GM19395 (cell line): Measurements from ENCODE around the gene ZBTB46.
"Not testable (repeated sequence)": the region's sequence is repeated elsewhere in the genome, so short reads cannot be mapped to it uniquely, and the experiment has no call there.

Experiments used
- ATAC-seq: cut with Tn5 transposase; IDR thresholded peaks from one replicate; pipeline ENCODE4 v1.9.1; 2021; ENCODE audit warnings: mild to moderate bottlenecking, moderate library complexity; ENCODE audit not compliant: unreplicated experiment

Gene ZBTB46

DNA sequence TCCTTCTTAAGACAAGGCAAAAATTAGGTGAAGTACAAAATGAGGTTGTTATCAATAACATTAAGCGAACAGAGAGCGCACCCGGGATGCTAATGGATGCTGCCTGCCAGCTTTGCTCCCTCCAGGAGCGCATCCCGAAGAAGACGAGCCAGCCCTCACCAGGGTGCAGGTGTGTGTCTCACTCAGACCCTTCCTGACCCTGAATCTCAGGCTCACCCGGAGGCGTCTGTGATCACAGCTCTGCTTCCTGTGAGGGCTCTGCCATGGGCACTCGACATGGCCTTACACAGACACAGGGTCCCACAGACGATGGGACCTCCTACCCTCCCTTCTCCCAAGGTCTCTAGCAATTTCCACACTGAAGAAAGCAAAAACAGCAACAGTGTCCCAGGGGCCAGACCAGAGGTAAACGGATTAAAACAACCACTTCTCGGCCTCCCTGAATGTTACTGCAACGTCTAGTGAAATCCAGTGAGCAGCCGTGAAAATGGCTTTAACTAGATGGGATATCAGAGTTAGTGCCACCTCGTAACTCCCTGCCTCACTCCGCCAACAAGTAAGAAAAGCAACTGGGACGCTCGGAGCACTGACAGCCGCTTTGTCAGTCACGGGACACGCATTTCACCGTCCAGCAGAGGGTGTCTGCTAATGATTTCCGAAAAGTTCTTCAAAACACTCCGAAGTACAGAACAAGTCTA is 11.7 kb downstream of the ZBTB46 start:
- no peak for ATAC-seq

DNA sequence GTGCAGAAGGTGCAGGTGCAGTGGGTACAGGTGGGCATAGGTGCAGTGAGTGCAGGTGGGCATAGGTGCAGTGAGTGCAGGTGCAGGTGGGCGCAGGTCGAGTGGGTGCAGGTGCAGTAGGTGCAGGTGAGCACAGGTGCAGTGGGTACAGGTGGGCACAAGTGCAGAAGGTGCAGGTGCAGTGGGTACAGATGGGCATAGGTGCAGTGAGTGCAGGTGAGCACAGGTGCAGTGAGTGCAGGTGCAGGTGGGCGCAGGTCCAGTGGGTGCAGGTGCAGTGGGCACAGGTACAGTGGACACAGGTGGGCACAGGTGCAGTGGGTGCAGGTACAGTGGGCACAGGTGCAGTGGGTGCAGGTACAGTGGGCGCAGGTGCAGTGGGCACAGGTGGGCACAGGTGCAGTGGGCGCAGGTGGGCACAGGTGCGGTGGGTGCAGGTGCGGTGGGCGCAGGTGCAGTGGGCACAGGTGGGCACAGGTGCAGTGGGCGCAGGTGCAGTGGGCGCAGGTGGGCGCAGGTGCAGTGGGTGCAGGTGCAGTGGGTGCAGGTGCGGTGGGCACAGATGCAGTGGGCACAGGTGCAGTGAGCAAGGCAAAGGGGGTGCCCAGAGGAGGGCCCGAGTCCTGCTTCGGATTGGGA is 15.3 kb downstream of the ZBTB46 start:
- no peak for ATAC-seq

DNA sequence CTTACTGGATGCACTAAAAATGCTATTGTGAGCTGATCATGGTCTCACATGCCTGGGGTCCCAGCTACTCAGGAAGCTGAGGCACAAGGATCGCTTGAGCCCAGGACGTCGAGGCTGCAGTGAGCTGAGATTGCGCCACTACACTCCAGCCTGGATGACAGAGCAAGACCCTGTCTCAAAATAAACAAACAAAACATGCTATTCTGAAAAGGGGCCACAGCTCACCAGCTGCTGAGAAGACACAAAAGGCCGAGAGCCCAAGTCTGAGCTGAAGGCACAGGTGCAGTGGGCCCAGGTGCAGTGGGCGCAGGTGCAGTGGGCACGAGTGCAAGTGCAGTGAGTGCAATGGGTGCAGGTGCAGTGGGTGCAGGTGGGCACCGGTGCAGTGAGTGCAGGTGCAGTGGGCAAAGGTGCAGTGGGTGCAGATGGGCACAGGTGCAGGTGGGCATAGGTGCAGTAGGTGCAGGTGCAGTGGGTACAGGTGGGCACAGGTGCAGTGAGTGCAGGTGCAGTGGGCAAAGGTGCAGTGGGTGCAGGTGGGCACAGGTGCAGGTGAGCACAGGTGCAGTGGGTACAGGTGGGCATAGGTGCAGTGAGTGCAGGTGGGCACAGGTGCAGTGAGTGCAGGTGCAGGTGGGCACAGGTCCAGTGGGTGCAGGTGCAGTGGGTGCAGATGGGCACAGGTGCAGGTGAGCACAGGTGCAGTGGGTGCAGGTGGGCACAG is 16.0 kb downstream of the ZBTB46 start:
- ATAC-seq = no peak

DNA sequence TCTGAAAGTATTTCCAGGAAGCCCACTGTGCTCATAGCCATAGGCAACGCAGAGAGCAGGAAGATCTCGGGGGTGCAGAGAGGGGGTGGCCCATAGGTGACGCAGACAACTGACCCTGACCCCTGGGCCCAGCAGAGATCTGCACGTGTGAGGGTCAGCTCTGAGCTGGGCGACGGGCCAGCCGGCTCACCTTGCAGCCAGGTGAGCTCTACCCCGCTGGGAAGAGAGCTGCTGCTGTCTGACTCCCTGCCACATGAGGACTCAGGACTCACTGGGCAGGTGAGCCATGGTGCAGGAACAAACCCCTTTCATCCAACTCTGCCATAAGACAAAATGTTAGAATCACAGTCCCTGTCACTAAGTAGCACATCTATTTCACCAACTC is 19.6 kb downstream of the ZBTB46 start:
- no peak for ATAC-seq

DNA sequence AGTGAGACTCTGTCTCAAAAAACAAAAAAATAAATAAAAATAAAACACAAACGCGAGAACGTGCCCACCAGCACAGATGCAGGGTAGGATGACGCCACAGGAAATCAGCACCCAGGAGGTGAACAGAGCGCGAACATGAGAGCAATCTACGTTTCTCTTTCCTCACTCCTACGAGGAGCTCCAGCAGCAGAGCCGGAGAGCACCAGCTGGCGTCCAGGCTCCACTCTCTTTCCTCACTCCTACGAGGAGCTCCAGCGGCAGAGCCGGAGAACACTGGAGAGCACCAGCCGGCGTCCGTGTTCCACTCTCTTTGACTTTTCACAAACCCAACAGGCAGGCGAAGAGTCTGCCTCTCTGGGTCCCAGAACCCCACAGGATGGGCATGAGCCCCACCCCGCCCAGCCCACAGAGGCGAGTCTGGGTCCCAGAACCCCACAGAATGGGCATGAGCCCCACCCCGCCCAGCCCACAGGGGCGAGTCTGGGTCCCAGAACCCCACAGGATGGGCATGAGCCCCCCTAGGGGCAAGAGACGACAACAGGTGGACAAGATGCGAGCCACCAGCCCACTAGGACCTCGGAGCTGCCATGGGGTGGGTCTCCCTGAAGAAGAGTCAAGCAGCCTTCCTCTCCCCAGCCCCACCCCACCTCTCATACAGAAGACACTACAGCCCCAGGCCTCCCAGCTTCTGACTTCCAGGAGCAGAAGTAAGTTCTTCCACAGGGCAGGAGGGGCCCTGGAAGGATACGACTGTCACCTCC is 20.2 kb downstream of the ZBTB46 start:
- ATAC-seq = no peak

DNA sequence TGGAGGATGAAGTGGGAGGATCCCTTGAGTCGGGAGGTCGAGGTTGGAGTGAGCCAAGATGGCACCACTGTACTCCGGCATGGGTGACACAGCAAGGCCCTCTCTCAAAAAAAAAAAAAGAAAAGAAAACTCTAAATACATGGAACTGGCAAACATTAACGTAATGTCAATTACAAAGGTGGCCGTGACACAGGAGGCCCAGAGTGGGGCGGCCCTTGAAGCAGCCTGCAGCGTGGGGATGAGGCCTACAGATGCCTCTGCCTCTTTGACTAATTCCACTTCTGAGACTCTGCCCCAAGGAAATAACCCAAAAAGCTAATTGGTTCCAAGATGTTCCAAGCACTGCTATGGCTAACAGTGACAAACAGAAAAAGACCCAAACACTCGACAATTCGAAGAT is 21.2 kb downstream of the ZBTB46 start:
- no peak for ATAC-seq

DNA sequence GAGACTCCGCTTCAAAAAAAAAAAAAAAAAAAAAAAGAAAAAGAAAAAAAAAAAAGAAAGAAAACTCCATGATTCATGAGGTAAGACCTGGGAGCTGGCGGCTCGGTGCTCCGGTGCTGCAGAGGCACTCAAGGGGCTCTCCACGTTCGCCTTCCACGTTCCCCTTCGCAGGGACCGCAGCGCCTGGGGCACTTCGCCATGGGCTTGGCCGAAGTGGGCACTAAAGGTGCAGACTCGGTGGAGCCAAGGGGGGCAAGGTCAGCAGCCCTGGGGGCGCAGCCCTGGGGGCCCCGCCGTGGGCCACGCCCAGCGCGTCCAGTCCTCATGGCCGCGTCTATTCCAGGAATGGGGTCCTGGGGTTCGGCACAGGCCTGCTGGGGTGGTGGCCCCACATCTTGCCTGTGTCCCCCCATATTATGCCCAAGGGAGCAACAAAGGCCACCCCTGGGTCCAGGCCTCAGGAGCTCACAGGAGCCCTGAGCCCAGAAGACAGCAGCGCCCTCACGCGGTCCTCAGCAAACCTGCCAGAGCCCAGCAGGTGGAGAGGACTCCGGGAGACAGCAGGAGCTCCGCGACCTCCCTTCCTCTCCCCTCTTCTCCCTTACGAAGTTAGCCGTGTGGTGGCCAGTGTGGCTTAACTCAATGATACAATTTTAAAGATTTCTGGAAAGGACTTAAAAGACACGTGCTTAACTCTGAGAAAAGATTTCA is 21.9 kb downstream of the ZBTB46 start:
- no peak for ATAC-seq

DNA sequence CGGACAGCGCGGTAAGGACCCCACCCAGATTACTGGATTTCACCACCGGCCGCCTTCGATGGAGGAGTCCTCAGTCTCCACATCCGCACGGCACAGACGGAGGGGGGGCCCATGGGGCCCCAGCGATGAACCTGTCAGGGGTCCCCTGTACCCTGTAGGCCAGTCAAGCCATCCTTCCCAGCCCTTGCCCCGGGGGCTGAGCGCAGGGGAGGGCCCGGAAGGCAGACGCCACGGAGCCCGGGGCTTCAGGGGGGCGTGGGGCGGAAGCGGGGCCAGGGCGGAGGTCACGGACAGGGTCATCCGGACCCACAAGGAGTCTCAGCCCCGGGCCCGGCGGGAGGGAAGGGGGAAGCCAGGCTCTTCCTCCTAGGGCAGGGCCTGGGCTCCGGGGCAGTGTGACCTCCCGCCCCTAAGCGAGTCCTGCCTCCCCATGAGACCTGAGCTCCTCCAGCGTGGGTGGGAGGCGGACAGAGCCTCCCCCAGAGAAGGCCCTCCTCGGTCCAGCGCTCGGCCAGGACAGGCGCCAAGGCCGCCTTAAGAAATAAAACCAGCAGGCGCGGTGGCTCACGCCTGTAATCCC is 22.8 kb downstream of the ZBTB46 start:
- ATAC-seq = no peak

DNA sequence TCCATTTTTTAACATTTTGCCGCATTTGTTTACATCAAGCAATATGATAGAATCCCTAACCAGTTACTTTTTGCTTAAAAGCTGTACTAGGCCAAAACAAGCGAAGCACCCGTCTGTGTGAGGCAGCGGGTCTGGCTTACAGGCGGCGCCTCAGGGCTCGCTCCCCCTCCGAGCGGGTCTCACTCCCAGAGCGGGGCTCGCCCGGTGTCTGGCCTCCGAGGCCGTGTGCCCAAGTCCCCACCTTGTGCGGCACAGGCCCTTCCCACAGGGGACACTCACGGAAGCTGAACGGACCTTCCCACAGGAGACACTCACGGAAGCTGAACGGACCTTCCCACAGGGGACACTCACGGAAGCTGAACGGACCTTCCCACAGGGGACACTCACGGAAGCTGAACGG is 23.4 kb downstream of the ZBTB46 start:
- no peak for ATAC-seq

DNA sequence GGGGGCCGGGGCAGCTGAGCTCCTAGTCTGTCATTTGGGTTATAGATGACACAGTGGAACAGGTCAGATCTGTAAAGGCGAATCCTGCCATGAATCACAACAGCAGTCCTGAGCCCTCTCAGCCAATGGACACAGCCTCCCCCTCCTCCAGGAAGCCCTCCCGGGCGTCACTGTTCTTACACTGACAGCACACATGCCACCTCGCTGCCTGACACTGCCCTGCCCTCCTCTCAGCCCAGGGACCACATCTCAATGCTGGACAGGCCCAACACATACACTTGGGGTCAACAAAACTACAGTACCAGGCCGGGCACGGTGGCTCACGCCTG is 26.8 kb downstream of the ZBTB46 start:
- no peak for ATAC-seq

DNA sequence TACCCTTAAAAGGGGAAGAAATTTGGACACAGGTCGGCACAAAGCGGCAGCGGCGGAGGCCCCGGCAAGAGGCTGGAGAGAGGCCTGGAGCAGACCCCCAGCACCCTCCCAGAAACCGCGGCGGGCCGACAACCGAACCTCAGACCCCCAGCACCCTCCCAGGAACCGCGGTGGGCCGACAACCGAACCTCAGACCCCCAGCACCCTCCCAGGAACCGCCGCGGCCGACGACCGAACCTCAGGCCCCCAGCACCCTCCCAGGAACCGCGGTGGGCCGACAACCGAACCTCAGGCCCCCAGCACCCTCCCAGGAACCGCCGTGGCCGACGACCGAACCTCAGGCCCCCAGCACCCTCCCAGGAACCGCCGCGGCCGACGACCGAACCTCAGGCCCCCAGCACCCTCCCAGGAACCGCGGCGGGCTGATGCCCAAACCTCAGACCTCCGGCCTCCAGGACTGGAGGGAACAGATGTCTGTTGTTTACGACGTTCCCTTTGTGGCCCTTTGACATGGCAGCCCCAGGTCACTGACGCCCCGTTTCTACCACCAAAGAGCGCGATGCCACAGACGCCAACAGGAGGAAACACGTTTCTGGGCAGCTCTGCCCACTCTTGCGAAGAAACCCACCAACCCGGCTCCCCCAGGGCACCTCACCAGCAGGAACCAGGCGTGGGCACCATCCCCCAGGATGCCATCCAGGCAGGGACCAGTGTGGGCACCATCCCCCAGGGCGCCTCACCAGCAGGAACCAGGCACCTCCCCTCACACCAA is 28.4 kb downstream of the ZBTB46 start:
- no peak for ATAC-seq

DNA sequence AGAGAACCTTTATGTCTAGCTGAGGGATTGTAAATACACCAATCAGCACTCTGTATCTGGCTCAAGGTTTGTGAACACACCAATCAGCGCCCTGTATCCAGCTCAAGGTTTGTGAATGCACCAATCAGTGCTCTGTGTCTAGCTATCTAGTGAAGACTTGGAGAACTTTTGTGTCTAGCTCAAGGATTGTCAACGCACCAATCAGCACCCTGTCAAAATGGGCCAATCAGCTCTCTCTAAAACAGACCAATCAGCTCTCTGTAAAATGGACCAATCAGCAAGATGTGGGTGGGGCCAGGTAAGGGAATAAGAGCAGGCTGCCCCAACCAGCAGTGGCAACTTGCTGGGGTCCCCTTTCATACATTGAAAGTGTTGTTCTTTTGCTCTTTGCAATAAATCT is 29.9 kb downstream of the ZBTB46 start:
- ATAC-seq = not testable (repeated sequence)

DNA sequence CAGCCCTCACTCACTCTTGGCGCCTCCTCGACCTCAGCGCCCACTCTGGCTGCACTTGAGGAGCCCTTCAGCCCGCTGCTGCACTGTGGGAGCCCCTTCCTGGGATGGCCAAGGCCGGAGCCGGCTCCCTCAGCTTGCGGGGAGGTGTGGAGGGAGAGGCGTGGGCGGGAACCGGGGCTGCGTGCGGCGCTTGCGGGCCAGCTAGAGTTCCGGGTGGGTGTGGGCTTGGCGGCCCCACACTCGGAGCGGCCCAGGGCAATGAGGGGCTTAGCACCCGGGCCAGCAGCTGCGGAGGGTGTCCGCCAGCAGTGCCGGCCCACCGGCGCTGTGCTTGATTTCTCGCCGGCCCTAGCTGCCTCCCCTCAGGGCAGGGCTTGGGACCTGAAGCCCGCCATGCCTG is 30.7 kb downstream of the ZBTB46 start:
- not testable (repeated sequence) for ATAC-seq

DNA sequence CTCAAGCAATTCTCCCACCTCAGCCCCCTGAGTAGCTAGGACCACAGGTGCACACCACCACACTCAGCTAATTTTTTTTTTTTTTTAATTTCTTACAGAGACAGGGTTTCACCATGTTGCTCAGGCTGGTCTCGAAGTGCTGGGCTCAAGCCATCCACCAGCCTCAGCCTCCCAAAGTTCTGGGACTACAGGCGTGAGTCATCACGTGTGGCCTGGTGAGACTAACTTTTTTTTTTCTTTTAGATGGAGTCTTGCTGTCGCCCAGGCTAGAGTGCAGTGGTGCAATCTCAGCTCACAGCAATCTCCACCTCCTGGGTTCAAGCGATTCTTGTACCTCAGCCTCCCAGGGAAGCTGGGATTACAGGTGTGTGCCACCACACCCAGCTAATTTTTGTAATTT is 31.9 kb downstream of the ZBTB46 start:
- ATAC-seq = not testable (repeated sequence)

DNA sequence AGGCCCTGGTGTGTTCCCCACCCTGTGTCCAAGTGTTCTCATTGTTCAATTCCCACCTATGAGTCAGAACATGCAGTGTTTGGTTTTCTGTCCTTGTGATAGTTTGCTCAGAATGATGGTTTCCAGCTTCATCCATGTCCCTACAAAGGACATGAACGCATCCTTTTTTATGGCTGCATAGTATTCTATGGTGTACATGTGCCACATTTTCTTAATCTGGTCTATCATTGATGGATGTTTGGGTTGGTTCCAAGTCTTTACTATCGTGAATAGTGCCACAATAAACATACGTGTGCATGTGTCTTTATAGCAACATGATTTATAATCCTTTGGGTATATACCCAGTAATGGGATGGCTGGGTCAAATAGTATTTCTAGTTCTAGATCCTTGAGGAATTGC is 33.9 kb downstream of the ZBTB46 start:
- ATAC-seq = not testable (repeated sequence)

DNA sequence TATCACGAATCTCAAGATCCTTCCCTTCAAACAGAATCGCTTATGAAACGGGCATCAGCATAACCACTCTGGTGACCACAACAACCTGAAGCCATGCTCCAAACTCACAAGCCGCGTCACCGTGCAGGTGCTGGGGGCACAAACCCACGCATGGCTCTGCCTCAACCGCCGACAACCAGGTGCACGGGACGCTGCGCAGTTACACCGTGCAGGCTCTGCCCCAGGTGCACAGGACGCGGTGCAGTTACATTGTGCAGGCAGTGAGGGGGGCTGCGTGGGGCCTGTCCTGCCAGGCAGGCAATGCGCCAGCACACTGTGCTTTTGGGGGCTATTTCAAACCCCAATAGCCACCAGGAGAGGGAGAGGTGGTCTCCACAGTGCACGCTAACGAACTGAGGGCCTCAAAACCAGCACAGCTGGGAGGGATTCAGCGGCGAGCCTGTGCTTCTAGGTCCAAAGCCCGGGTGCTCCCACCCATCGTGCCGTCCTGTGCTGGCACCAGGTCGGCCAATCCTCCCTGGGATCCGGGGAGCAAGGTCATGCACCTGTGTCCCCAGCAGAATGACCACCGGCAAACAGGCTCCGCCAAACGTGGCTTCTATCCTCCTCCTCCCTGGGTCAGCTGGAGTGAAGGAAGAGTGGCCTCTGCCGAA is 35.8 kb downstream of the ZBTB46 start:
- ATAC-seq = no peak

DNA sequence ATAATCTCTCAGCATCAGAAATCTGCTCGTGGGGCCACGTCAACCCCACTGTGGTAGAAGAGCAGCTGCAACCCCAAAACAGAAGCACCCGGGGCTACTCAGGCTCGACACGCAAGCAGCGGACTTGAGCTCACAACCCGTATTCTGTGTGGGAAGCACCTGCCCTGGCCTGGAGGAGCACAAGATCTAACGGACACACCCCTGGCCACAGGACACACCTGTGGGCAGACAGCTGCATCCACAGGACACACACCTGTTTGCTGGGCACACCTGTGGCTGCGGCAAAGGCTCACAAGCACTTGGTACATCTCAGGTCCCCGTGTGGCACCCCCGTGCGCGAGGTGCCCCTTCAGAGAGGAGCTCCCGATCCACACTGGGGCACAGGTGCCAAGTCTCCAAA is 36.5 kb downstream of the ZBTB46 start:
- ATAC-seq = no peak

DNA sequence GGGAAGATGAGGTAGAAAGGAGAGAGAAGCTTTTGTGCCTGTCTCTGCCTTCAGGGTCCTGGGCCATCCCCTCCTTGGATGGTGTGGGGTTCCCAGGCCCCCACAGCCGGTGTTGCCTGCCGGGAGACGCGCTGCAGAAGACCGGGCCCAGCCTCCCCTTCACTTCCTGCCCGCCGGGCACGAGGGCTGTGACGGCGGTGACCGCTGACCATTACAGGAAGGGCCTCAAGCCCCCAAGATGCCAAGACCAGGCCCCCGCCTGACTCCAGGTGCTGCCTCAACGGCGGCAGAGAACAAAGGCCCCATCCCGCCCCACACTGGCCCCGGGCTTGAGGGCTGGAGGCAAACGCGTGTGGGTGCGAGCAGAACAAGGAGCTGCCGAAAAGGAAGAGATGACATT is 38.2 kb downstream of the ZBTB46 start:
- no peak for ATAC-seq

DNA sequence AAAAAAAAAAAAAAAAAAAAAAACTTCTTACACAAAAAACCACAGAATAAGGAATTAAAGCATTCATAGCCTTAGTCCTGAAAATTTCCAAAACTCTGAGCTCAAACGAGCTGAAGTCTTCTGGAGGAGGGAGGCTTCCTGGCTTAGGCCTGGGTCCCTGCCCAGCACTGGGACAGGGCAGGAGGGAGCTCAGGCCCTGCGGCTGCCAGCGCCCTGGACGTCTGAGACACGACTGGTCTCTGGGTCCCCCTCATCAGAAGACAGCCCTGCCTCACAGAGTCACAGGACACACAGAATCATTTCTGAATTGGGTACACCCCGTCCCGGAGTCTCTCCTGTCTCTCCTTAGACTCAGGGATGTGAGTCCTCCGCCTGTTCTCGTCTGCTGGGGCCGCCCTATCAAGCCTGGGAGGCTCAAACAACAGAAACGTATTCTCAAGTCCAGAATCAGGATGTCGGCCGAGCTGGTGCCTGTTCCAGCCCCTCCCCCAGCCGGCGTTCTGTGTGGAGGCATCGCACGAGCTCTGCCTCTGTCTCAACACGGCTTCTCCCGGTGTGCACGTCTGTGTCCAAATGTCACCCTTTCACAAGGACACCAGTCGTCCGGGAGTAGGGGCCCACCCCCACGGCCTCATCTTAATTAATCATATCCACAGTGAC is 39.4 kb downstream of the ZBTB46 start:
- ATAC-seq = no peak
